Small intestine (tissue), 7 donors: ENCODE results near the gene VRK3. TPM values are rescaled to one million over a fixed set of nuclear protein-coding genes. Genes with fewer than 3 reads are reported as not detected.
"Not testable (repeated sequence)": the region's sequence is repeated elsewhere in the genome, so short reads cannot be mapped to it uniquely, and the experiment has no call there.

Experiments
- DNase-seq, 2 donors: peaks; one replicate each; pipeline versions ENCODE4 v3.0.0 to v3.0.0-alpha.2; 2013
- FAIRE-seq: peaks from 2 replicates; lab custom pipeline; 2012; peaks lifted over from hg19 to GRCh38; lab: Jason Lieb, UNC
- H3K27ac ChIP-seq, 3 donors: one replicate each; pipeline ENCODE4 v1.5.1; 2013; ENCODE audit warnings: low read length in 2 of 3, mild to moderate bottlenecking in 2 of 3, control low read depth in 1 of 3, inconsistent platforms in 1 of 3, low read depth in 1 of 3, moderate library complexity in 1 of 3
- H3K27me3 ChIP-seq, 3 donors: one replicate each; pipeline ENCODE4 v1.6.1; 2013; ENCODE audit warnings: low read length in 3 of 3, inconsistent platforms in 1 of 3; ENCODE audit not compliant: control insufficient read depth in 3 of 3, insufficient read depth in 3 of 3
- H3K36me3 ChIP-seq, 3 donors: one replicate each; pipeline ENCODE4 v1.6.1; 2013; ENCODE audit warnings: low read length in 3 of 3, inconsistent platforms in 1 of 3, low read depth in 1 of 3, mild to moderate bottlenecking in 1 of 3, moderate library complexity in 1 of 3; ENCODE audit not compliant: control insufficient read depth in 3 of 3, insufficient read depth in 2 of 3
- H3K4me1 ChIP-seq, 3 donors: one replicate each; pipeline ENCODE4 v1.6.1; 2013; ENCODE audit warnings: low read length in 2 of 3, inconsistent platforms in 1 of 3, low read depth in 1 of 3, mild to moderate bottlenecking in 1 of 3, moderate library complexity in 1 of 3; ENCODE audit not compliant: control insufficient read depth in 3 of 3, insufficient read depth in 2 of 3
- H3K4me3 ChIP-seq, 3 donors: one replicate each; pipeline ENCODE4 v1.5.1; 2013; ENCODE audit warnings: low read length in 3 of 3, control low read depth in 1 of 3, inconsistent platforms in 1 of 3, low read depth in 1 of 3, mild to moderate bottlenecking in 1 of 3, moderate library complexity in 1 of 3
- H3K9me3 ChIP-seq, 2 donors: one replicate each; pipeline ENCODE4 v1.6.1; 2013; ENCODE audit warnings: low read depth in 1 of 2, low read length in 1 of 2; ENCODE audit not compliant: control insufficient read depth in 2 of 2, insufficient read depth in 1 of 2
- WGBS, 3 donors: extraction: QIAGEN DNeasy Blood & Tissue Kit; methylation state at CpG; one replicate each; pipeline ENCODE4 v1.1.7; 2013; 5-methylcytosine and 5-hydroxymethylcytosine counted together
- polyA plus RNA-seq, 4 donors: library from polyadenylated mRNA; stranded (reverse) in 3 of 4; unstranded in 1 of 4; fragments of 200-250 nt in 3 of 4; fragments of 120-200 nt in 1 of 4; gene quantifications; one replicate each; pipeline versions ENCODE4 v1.2.1 to v1.2.3, GENCODE V29; 2013
- donor health status: healthy with polysubstance abuse.
- donor health status: control.
- donor health status: control.
- donor health status: Bipolar disorder and iron deficiency.
- donor health status: healthy.

Gene VRK3
- polyA plus RNA-seq, 4 donors: 39.8 to 63.3 (median 48.9) TPM

GRCh38 chr19:49972841-49973240 is 52.3 kb downstream of the VRK3 start:
- H3K9me3 ChIP-seq: no peaks in the 10 kb centered on the region
- WGBS, 3 donors: 75 to 88% (median 81%) methylated on average over 6 of the region's 6 CpGs
- FAIRE-seq: no peak
- peaks cover 0 to 21% (median 0%) of the 10 kb centered on the region in 3 donors for H3K4me1 ChIP-seq
- H3K27ac ChIP-seq: no peak overlapping the region
- no peaks in the 10 kb centered on the region for H3K27me3 ChIP-seq
- peaks cover 2 to 38% (median 3%) of the 10 kb centered on the region in 3 donors for H3K36me3 ChIP-seq
- no peak overlapping the region for H3K4me3 ChIP-seq
- DNase-seq: no peak

GRCh38 chr19:49971991-49972411 is 53.2 kb downstream of the VRK3 start:
- FAIRE-seq (no peak), DNase-seq (no peak)
- Histone ChIP-seq H3K27ac (no peak overlapping the region), H3K27me3 (no peaks in the 10 kb centered on the region), H3K36me3 (peaks cover 0 to 30% (median 2%) of the 10 kb centered on the region in 3 donors), H3K4me3 (no peak overlapping the region), H3K9me3 (no peaks in the 10 kb centered on the region), H3K4me1 (peaks cover 0 to 13% (median 0%) of the 10 kb centered on the region in 3 donors)
- 49 to 67% (median 57%) methylated on average over 12 of the region's 12 CpGs for WGBS, 3 donors

GRCh38 chr19:49969355-49969754 is 55.8 kb downstream of the VRK3 start:
- not testable (repeated sequence) for H3K27me3 ChIP-seq, H3K9me3 ChIP-seq, DNase-seq, H3K4me1 ChIP-seq, H3K4me3 ChIP-seq, FAIRE-seq, H3K27ac ChIP-seq
- 16 to 27% (median 22%) methylated on average over 4 of the region's 9 CpGs for WGBS, 3 donors
- peaks cover 0 to 12% (median 0%) of the 10 kb centered on the region in 3 donors for H3K36me3 ChIP-seq

GRCh38 chr19:49968279-49968922 is 56.8 kb downstream of the VRK3 start:
- Histone ChIP-seq H3K36me3 (peaks cover 0 to 8% (median 0%) of the 10 kb centered on the region in 3 donors), H3K27ac (no peak overlapping the region), H3K4me3 (no peak overlapping the region), H3K4me1 (peaks cover 0 to 5% (median 0%) of the 10 kb centered on the region in 3 donors), H3K27me3 (no peaks in the 10 kb centered on the region), H3K9me3 (no peaks in the 10 kb centered on the region)
- DNase-seq (no peak), FAIRE-seq (no peak)
- 66 to 80% (median 68%) methylated on average over 5 of the region's 5 CpGs for WGBS, 3 donors

- 65 to 78% (median 71%) methylated on average over 4 to 5 of the region's 10 CpGs for WGBS, 3 donors
- H3K36me3 ChIP-seq, H3K4me3 ChIP-seq, H3K9me3 ChIP-seq, H3K27ac ChIP-seq, FAIRE-seq, DNase-seq, H3K27me3 ChIP-seq: not testable (repeated sequence)
- H3K4me1 ChIP-seq: peaks cover 0 to 18% (median 0%) of the 10 kb centered on the region in 3 donors
Observed at GRCh38 chr19:49960980-49961379, 64.2 kb downstream of the VRK3 start, which contains the start of gene SIGLEC11. Gene SIGLEC11, minus strand, starts transcription at chr19:49961172. Its CDS starts 91 bp downstream, at chr19:49961081.

- H3K36me3 ChIP-seq, H3K9me3 ChIP-seq, FAIRE-seq, H3K27ac ChIP-seq, H3K4me3 ChIP-seq, H3K27me3 ChIP-seq, DNase-seq: not testable (repeated sequence)
- peaks cover 0 to 25% (median 0%) of the 10 kb centered on the region in 3 donors for H3K4me1 ChIP-seq
- WGBS, 3 donors: 36% methylated on average over 3 of the region's 12 CpGs; no CpG with 5 or more reads in 2 of the 3 donors
Observed at GRCh38 chr19:49959892-49960291, 65.3 kb downstream of the VRK3 start.

- not testable (repeated sequence) for H3K27me3 ChIP-seq, DNase-seq, H3K36me3 ChIP-seq, FAIRE-seq, H3K9me3 ChIP-seq
- peaks cover 0 to 36% (median 0%) of the 10 kb centered on the region in 3 donors for H3K4me1 ChIP-seq
- peak overlapping the region in 1 of 3 donors; percentile 38 for H3K4me3 ChIP-seq
- 61 to 67% (median 66%) methylated on average over 7 to 13 of the region's 13 CpGs for WGBS, 3 donors
- H3K27ac ChIP-seq: peak overlapping the region in 1 of 3 donors; percentile 74
Observed at GRCh38 chr19:49958596-49958995, 66.6 kb downstream of the VRK3 start.

- peaks cover 0 to 40% (median 0%) of the 10 kb centered on the region in 3 donors for H3K4me1 ChIP-seq
- H3K9me3 ChIP-seq, FAIRE-seq, H3K36me3 ChIP-seq, H3K27me3 ChIP-seq, DNase-seq: not testable (repeated sequence)
- H3K4me3 ChIP-seq: peak overlapping the region in 1 of 3 donors; percentile 38
- WGBS, 3 donors: 41 to 49% (median 49%) methylated on average over 9 of the region's 9 CpGs
- H3K27ac ChIP-seq: peak overlapping the region in 1 of 3 donors; percentile 74
Observed at GRCh38 chr19:49958144-49958543, 67.0 kb downstream of the VRK3 start.
